ENCODE data around the gene TEX9. TPM values are rescaled to one million over a fixed set of nuclear protein-coding genes. Genes with fewer than 3 reads are reported as not detected.

Gene TEX9
- total RNA-seq, 1 donor from 2014 or later = 0.27 TPM

- Mint-ChIP-seq H3K4me1 (ENCODE audit: low read depth) (peaks cover 26% of the 10 kb centered on the region), H3K4me3 (ENCODE audit: low read depth) (no peak overlapping the region), H3K27me3 (ENCODE audit: low read depth) (peaks cover 34% of the 10 kb centered on the region), H3K9me3 (no peaks in the 10 kb centered on the region), H3K27ac (no peak overlapping the region), H3K36me3 (ENCODE audit: low read depth) (no peaks in the 10 kb centered on the region)
- no peak for DNase-seq (ENCODE audit: low spot score)
- intact Hi-C loops (cut with micrococcal nuclease) = loop anchor here (5.0 kb wide), 1 partner anchor 640 kb away; no protein-coding TSS in a partner anchor
These were observed 102.4 kb downstream of the TEX9 start for GRCh38 chr15:56467616-56468015.

DNA sequence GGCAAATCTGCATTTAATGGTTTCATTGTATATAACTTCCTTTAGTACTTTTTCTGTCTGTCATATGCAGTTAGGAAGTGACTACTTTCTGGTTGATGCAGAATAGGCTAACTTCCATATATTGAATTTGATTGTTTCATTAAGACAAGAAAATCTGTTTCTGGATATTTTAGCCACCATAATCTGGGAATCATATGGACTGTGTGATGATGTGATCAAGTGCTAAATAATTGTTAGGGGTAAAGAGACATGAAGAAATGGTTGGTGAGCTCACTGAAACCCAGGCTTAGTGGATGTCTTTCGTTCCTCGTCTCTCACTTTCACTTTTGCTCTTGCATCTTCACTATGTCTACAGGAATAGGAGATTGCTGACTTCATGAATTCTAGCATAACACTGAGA, 103.2 kb downstream of the TEX9 start:
- H3K4me3 Mint-ChIP-seq (ENCODE audit: low read depth) = peak overlapping the region; percentile 54
- no peak for DNase-seq (ENCODE audit: low spot score)
- intact Hi-C loops (cut with micrococcal nuclease) = loop anchor here (5.0 kb wide), 1 partner anchor 641 kb away; no protein-coding TSS in a partner anchor
- no peak overlapping the region for H3K27ac Mint-ChIP-seq
- no peaks in the 10 kb centered on the region for H3K36me3 Mint-ChIP-seq (ENCODE audit: low read depth)
- H3K9me3 Mint-ChIP-seq = no peaks in the 10 kb centered on the region
- peaks cover 36% of the 10 kb centered on the region for H3K27me3 Mint-ChIP-seq (ENCODE audit: low read depth)
- H3K4me1 Mint-ChIP-seq (ENCODE audit: low read depth) = peaks cover 26% of the 10 kb centered on the region

DNA sequence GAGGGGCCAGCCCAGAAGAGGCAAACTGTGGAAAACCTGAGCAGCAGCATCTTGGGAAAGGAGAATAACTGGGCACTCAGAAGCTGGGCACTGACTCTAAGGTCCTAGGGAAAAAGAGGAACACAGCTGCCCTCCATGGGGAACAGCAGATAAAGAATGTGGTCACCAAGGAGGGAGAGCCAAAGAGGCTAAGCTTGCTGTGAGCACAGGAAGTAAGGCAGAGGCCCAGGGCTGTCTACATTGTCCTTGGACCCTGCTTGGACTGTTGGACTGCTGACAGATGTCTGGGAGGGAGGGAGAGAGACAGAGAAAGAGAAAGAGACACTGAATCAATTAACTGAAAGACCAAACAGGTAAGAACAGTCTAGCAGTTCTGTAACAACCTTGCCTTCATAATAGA, 104.3 kb downstream of the TEX9 start:
- H3K4me1 Mint-ChIP-seq (ENCODE audit: low read depth) = peaks cover 23% of the 10 kb centered on the region
- intact Hi-C loops (cut with micrococcal nuclease) = loop anchor here (5.0 kb wide), 1 partner anchor 642 kb away; no protein-coding TSS in a partner anchor
- no peak overlapping the region for H3K4me3 Mint-ChIP-seq (ENCODE audit: low read depth)
- no peak overlapping the region for H3K27ac Mint-ChIP-seq
- H3K27me3 Mint-ChIP-seq (ENCODE audit: low read depth) = peaks cover 30% of the 10 kb centered on the region
- no peaks in the 10 kb centered on the region for H3K9me3 Mint-ChIP-seq
- DNase-seq (ENCODE audit: low spot score) = no peak
- H3K36me3 Mint-ChIP-seq (ENCODE audit: low read depth) = no peaks in the 10 kb centered on the region

- Mint-ChIP-seq H3K4me3 (ENCODE audit: low read depth) (no peak overlapping the region), H3K9me3 (no peaks in the 10 kb centered on the region), H3K27ac (no peak overlapping the region), H3K27me3 (ENCODE audit: low read depth) (peaks cover 20% of the 10 kb centered on the region), H3K4me1 (ENCODE audit: low read depth) (peaks cover 10% of the 10 kb centered on the region), H3K36me3 (ENCODE audit: low read depth) (no peaks in the 10 kb centered on the region)
- DNase-seq (ENCODE audit: low spot score) = no peak
- intact Hi-C loops (cut with micrococcal nuclease) = no loop called here
These were observed 106.3 kb downstream of the TEX9 start for GRCh38 chr15:56471440-56472069.

- Mint-ChIP-seq H3K4me3 (ENCODE audit: low read depth) (no peak overlapping the region), H3K27ac (no peak overlapping the region), H3K27me3 (ENCODE audit: low read depth) (peaks cover 19% of the 10 kb centered on the region), H3K9me3 (no peaks in the 10 kb centered on the region), H3K36me3 (ENCODE audit: low read depth) (no peaks in the 10 kb centered on the region), H3K4me1 (ENCODE audit: low read depth) (peaks cover 10% of the 10 kb centered on the region)
- DNase-seq (ENCODE audit: low spot score) = no peak
- intact Hi-C loops (cut with micrococcal nuclease) = no loop called here
These were observed 107.1 kb downstream of the TEX9 start for GRCh38 chr15:56472278-56472677.

- H3K27ac Mint-ChIP-seq = no peak overlapping the region
- H3K9me3 Mint-ChIP-seq = no peaks in the 10 kb centered on the region
- peaks cover 18% of the 10 kb centered on the region for H3K27me3 Mint-ChIP-seq (ENCODE audit: low read depth)
- no peak overlapping the region for H3K4me3 Mint-ChIP-seq (ENCODE audit: low read depth)
- DNase-seq (ENCODE audit: low spot score) = no peak
- H3K36me3 Mint-ChIP-seq (ENCODE audit: low read depth) = no peaks in the 10 kb centered on the region
- intact Hi-C loops (cut with micrococcal nuclease) = no loop called here
- H3K4me1 Mint-ChIP-seq (ENCODE audit: low read depth) = peaks cover 9% of the 10 kb centered on the region
These were observed 107.8 kb downstream of the TEX9 start for GRCh38 chr15:56473017-56473416.

DNA sequence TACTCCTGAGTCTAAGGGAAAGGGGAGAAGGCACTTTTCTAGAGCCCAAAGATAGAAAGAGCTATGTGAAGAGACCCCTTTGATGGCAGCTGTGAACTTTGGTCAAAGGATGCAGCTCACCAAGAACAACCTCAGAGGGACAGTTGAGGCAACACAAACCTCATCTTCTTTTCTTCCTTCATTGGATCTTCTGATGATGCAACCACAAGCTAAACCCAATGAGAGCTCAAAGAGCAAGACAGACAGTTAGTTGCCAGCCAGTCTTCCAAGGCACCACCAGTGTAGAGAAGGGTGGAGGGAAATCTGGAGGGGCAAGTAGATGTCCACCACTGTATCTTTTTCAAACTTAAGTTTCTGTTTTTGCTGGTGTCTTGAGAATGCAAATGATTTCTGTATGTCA, 110.1 kb downstream of the TEX9 start:
- Mint-ChIP-seq H3K36me3 (ENCODE audit: low read depth) (no peaks in the 10 kb centered on the region), H3K4me1 (ENCODE audit: low read depth) (no peaks in the 10 kb centered on the region), H3K27ac (no peak overlapping the region), H3K27me3 (ENCODE audit: low read depth) (peaks cover 18% of the 10 kb centered on the region), H3K4me3 (ENCODE audit: low read depth) (no peak overlapping the region), H3K9me3 (peaks cover 8% of the 10 kb centered on the region)
- DNase-seq (ENCODE audit: low spot score) = no peak
- intact Hi-C loops (cut with micrococcal nuclease) = no loop called here

Other genes starting within 250 kb of the TEX9 start
- gene RFX7, start 121.5 kb upstream of the TEX9 start, total RNA-seq = 36.6 and 37.7 TPM in 2 replicates
- gene MNS1, start 99.7 kb downstream of the TEX9 start, total RNA-seq = 0.14 and 1.1 TPM in 2 replicates

All from activated T-helper 2 cell treated with anti-CD3 and anti-CD28 coated beads, Interferon-gamma antibody, Interleukin-2, Interleukin-4, amounts not matched to agents 10 μg/mL and 5 μg/mL and 100 μg/mL, durations not matched to agents 14 hours and 24 hours and 36 hours (primary cell).